Adrenal gland (tissue), 12 donors: ENCODE results near the gene SMPD3. TPM values are rescaled to one million over a fixed set of nuclear protein-coding genes. Genes with fewer than 3 reads are reported as not detected.
A peak's percentile ranks its signal among the peaks of the same experiment; 100 is the strongest.

Experiments used
- DNase-seq, 7 donors: peaks; one replicate each; pipeline ENCODE4 v3.0.0-alpha.2; 2019 to 2020
- H3K27ac ChIP-seq, 5 donors: fragments of 200-600 bp; sonication (generic) in 4 of 5; 1 replicate in 3 of 5; 2 replicates in 2 of 5; pipeline versions ENCODE4 v1.5.1 to v1.8.0; 2016 to 2020; ENCODE audit warnings: mild to moderate bottlenecking in 1 of 5
- H3K27me3 ChIP-seq: fragments of 200-600 bp; 2 replicates; pipeline ENCODE4 v1.8.0; 2021
- H3K36me3 ChIP-seq, 2 donors: fragments of 200-600 bp; replicated peaks in 1 of 2; 1 replicate in 1 of 2; 2 replicates in 1 of 2; pipeline versions ENCODE4 v1.5.1 to v1.8.0; 2018 to 2022
- H3K4me1 ChIP-seq, 2 donors: fragments of 200-600 bp; replicated peaks in 1 of 2; 1 replicate in 1 of 2; 2 replicates in 1 of 2; pipeline versions ENCODE4 v1.5.1 to v1.8.0; 2018 to 2021
- H3K4me3 ChIP-seq, 4 donors: fragments of 200-600 bp; sonication (generic) in 3 of 4; one replicate each; pipeline ENCODE4 v1.5.1; 2016 to 2018
- H3K9me3 ChIP-seq, 3 donors: fragments of 200-600 bp; sonication (generic) in 1 of 3; replicated peaks in 1 of 3; 1 replicate in 2 of 3; 2 replicates in 1 of 3; pipeline versions ENCODE4 v1.5.1 to v1.8.0; 2016 to 2021
- POLR2A ChIP-seq, 2 donors: fragments of 450-650 bp; IDR thresholded peaks; one replicate each; pipeline ENCODE4 v1.6.1; 2017; ENCODE audit warnings: antibody characterized with exemption in 2 of 2, mild to moderate bottlenecking in 2 of 2, moderate library complexity in 1 of 2
- WGBS, 4 donors: extraction: QIAGEN DNeasy Blood & Tissue Kit in 2 of 4; methylation state at CpG; one replicate each; pipeline versions ENCODE4 v1.1.5 to v1.1.7; 2013 to 2017; 5-methylcytosine and 5-hydroxymethylcytosine counted together
- intact Hi-C, 2 donors: fragments of 100-400 bp; cut with DNase I; formaldehyde crosslinking; loops; one replicate each; pipeline versions ENCODE4 v1.14.1 to v1.15.0; 2022 to 2023
- polyA plus RNA-seq, 3 donors: library from polyadenylated mRNA; stranded (reverse); fragments of 200-250 nt in 2 of 3; fragments of 350-450 nt in 1 of 3; fragmentation: Illumina TruSeq in 1 of 3; extraction: RNeasy Lipid Tissue Mini Kit (QIAGEN cat#74804) in 1 of 3; gene quantifications; one replicate each; pipeline ENCODE4 v1.2.3, GENCODE V29; 2013 to 2014
- total RNA-seq, 9 donors: library from RNA; depleted of rRNA in 4 of 9; stranded (reverse); fragments of >200 nt in 4 of 9; fragments of 120-200 nt in 1 of 9; fragmentation: NEBNext Ultra II Directional in 1 of 9; extraction: Animal tissue kit (Norgen Biotek cat#: 25700) in 1 of 9; gene quantifications; one replicate each; pipeline versions ENCODE4 v1.1.0 to v1.2.4, GENCODE V29; 2013 to 2023
- TF ChIP-seq, protein P1 (sequence below), 6 experiments: fragments of 450-650 bp in 4 of 6; fragments of 200-600 bp in 2 of 6; sonication (generic) in 1 of 6; IDR thresholded peaks; 1 replicate in 5 of 6; 2 replicates in 1 of 6; pipeline versions ENCODE4 v1.5.1 to v1.8.0; 2016 to 2021; ENCODE audit warnings: antibody characterized with exemption in 6 of 6, mild to moderate bottlenecking in 2 of 6, moderate library complexity in 1 of 6
- donor health status: healthy with polysubstance abuse.
- donor health status: Bipolar disorder and iron deficiency.
- donor health status: DM: yes; HTN: yes; CAD: no.
- donor health status: DM: no; HTN: no; CAD: no.
- donor health status: DM: no; HTN: no; CAD: no.
- donor health status: DM: yes; HTN: yes; CAD: no.

SMPD3 gene
- total and polyA plus RNA-seq, 12 donors = 0.32 to 7.8 (median 1.2) TPM; not detected in 2

DNA sequence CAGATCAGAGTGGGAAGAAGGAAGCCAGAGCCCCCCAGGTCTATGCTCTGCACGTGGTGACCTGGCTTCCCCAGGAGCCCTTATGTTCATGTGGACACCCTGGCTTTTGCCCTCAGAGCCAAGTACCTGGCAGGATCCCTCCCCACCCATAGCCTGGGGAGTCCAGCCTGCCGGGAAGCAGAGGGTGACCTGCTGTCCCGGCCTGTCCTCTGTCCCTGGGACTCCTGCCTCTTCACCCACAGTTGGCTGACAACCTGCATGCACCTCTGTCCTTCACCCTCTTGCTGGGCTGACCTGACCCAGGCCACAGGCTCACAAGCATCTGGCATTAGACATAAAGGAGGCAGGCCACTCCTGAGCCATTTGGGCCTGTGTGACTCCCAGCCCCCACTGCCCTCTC is 60.2 kb downstream of the SMPD3 start:
- intact Hi-C loops = no loop called here
- H3K36me3 ChIP-seq = no peaks in the 10 kb centered on the region
- no peaks in the 10 kb centered on the region for H3K9me3 ChIP-seq
- no peak overlapping the region for H3K27ac ChIP-seq
- WGBS, 4 donors = 73 to 95% (median 83%) methylated on average over 3 of the region's 3 CpGs; no CpG with 5 or more reads in 1 of the 4 donors
- no peaks in the 10 kb centered on the region for H3K27me3 ChIP-seq
- no peak overlapping the region for H3K4me3 ChIP-seq
- no peak for DNase-seq
- TF ChIP-seq, protein P1, sequence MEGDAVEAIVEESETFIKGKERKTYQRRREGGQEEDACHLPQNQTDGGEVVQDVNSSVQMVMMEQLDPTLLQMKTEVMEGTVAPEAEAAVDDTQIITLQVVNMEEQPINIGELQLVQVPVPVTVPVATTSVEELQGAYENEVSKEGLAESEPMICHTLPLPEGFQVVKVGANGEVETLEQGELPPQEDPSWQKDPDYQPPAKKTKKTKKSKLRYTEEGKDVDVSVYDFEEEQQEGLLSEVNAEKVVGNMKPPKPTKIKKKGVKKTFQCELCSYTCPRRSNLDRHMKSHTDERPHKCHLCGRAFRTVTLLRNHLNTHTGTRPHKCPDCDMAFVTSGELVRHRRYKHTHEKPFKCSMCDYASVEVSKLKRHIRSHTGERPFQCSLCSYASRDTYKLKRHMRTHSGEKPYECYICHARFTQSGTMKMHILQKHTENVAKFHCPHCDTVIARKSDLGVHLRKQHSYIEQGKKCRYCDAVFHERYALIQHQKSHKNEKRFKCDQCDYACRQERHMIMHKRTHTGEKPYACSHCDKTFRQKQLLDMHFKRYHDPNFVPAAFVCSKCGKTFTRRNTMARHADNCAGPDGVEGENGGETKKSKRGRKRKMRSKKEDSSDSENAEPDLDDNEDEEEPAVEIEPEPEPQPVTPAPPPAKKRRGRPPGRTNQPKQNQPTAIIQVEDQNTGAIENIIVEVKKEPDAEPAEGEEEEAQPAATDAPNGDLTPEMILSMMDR (IDR thresholded peaks at IDR 0.05) = no peak
- TF ChIP-seq POLR2A (IDR thresholded peaks at IDR 0.05) = no peak
- no peaks in the 10 kb centered on the region for H3K4me1 ChIP-seq

DNA sequence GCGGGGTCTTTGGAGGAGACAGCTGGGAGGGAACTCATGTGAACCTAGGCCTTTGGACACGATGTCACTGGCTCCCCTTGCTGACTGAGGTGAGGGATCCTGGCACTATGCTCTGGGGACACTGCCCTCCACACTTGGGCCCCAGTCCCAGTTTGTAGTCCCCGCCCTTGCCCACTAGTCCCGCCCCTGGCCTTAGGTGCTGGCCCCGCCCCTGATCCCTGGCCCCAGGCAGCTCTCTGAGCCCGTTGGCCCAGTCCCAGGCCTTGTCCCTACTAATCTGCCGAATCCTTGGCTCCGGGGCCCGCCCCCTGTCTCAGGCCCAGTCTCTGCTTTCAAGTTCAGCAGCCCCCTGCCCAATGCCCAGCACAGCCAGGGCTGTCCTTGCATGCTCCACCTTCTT is 61.0 kb downstream of the SMPD3 start:
- H3K4me1 ChIP-seq = no peaks in the 10 kb centered on the region
- intact Hi-C loops = no loop called here
- H3K9me3 ChIP-seq = no peaks in the 10 kb centered on the region
- no peak overlapping the region for H3K27ac ChIP-seq
- 83 to 92% (median 86%) methylated on average over 7 to 9 of the region's 9 CpGs for WGBS, 4 donors
- TF ChIP-seq, protein P1 (IDR thresholded peaks at IDR 0.05) = no peak
- TF ChIP-seq POLR2A (IDR thresholded peaks at IDR 0.05) = no peak
- no peaks in the 10 kb centered on the region for H3K36me3 ChIP-seq
- DNase-seq = peak in 1 of 7 donors; percentile 42
- H3K4me3 ChIP-seq = no peak overlapping the region
- H3K27me3 ChIP-seq = no peaks in the 10 kb centered on the region

DNA sequence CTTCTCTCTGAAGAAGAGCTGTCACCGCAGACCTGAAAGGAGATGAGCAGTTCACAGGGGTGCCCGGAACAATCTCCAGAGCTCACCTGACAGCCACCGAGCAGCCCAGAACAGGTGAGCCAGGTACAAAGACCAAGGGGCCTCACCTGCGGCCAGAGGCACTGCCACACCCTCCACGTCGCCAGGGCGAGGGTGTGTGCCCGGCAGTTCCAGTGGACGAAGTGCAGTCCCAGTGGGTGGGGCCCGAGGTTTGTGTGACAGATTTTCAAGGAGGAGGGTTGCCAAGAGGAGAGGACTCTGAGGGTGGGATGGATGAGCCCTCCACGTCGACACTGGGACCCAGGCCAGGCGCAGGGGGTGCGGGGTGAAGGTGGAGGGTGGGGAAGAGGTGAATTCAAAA is 61.7 kb downstream of the SMPD3 start:
- DNase-seq = no peak
- no peak for TF ChIP-seq POLR2A (IDR thresholded peaks at IDR 0.05)
- TF ChIP-seq, protein P1 (IDR thresholded peaks at IDR 0.05) = no peak
- Histone ChIP-seq H3K27ac (no peak overlapping the region), H3K4me3 (no peak overlapping the region), H3K4me1 (no peaks in the 10 kb centered on the region), H3K27me3 (no peaks in the 10 kb centered on the region), H3K36me3 (no peaks in the 10 kb centered on the region), H3K9me3 (no peaks in the 10 kb centered on the region)
- intact Hi-C loops = no loop called here
- 81 to 88% (median 85%) methylated on average over 8 to 14 of the region's 14 CpGs for WGBS, 4 donors

DNA sequence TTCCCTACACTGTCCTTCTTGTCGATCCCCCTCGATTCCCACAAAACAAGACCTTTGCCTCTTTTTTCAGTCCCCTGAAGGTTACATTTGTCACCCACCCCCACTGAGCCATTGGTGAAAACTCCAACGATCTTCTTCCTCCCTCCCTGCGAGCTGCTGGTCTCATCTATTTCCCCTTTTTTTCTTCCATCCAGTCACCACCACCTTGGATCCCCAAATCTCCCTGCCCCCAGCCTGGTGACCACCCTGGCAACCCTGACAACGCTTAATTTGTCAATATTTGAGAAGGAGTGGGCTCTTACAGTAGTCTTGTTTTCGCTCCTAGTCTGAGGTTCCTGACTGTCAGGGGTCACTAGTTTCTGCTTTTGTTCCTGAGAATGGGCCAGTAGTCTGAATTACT is 62.9 kb downstream of the SMPD3 start:
- WGBS, 4 donors = 69 to 82% (median 72%) methylated on average over 6 of the region's 6 CpGs
- Histone ChIP-seq H3K4me3 (no peak overlapping the region), H3K4me1 (no peaks in the 10 kb centered on the region), H3K36me3 (no peaks in the 10 kb centered on the region), H3K9me3 (no peaks in the 10 kb centered on the region), H3K27ac (no peak overlapping the region), H3K27me3 (no peaks in the 10 kb centered on the region)
- no peak for TF ChIP-seq POLR2A (IDR thresholded peaks at IDR 0.05)
- TF ChIP-seq, protein P1 (IDR thresholded peaks at IDR 0.05) = no peak
- no peak for DNase-seq
- intact Hi-C loops = no loop called here
